Measurements from ENCODE around the gene ABCB8. TPM values are rescaled to one million over a fixed set of nuclear protein-coding genes. Genes with fewer than 3 reads are reported as not detected.

The ABCB8 gene
- total and polyA plus RNA-seq, 2 of the 4 experiments (the other 2 are of a cell fraction): 16.3 to 26.8 TPM

- DNase-seq (no peak), ATAC-seq (ENCODE audit: low read depth) (no peak)
- dilution Hi-C loops (cut with HindIII; ENCODE audit: low sequenced_read_pairs, unreplicated experiment): no loop called here
- ChIA-PET POLR2A (ENCODE audit: unreplicated experiment) (no interaction called here), CTCF (no interaction called here)
- Histone ChIP-seq H3K56ac (ENCODE audit: extremely low read depth, insufficient read depth, low read length) (no peak overlapping the region), H3K27me3 (ENCODE audit: control insufficient read depth, insufficient read depth, low read length) (peaks cover 20% of the 10 kb centered on the region), H2BK5ac (ENCODE audit: low read depth, low read length, poor library complexity, severe bottlenecking) (no peak overlapping the region), H4K20me1 (ENCODE audit: insufficient read depth, low read length) (no peaks in the 10 kb centered on the region), H3K9ac (ENCODE audit: low read depth, low read length) (no peak overlapping the region), H3K14ac (replicated peaks; ENCODE audit: low read depth, low read length) (no peak overlapping the region), H4K8ac (ENCODE audit: low read depth in 2 of 2, low read length in 2 of 2) (no peak overlapping the region), H3K36me3 (ENCODE audit: control insufficient read depth, insufficient read depth, low read length) (no peaks in the 10 kb centered on the region), H3K79me1 (ENCODE audit: low read depth in 1 of 2, low read length in 2 of 2) (no peaks in the 10 kb centered on the region), H4K91ac (ENCODE audit: insufficient read depth, low read depth, low read length) (no peak overlapping the region), H2AK5ac (ENCODE audit: low read depth, low read length) (no peak overlapping the region), H3K18ac (ENCODE audit: low read depth, low read length) (no peak overlapping the region), H3K4me3 (ENCODE audit: insufficient read depth, low read depth, low read length) (no peak overlapping the region), H2AK9ac (replicated peaks; ENCODE audit: low read depth, low read length, poor library complexity) (no peak overlapping the region), H2BK15ac (ENCODE audit: low read depth, low read length) (no peak overlapping the region), H3K9me1 (ENCODE audit: insufficient read depth, low read length) (no peaks in the 10 kb centered on the region), H3K4me1 (ENCODE audit: control insufficient read depth, insufficient read depth, low read length) (peaks cover 9% of the 10 kb centered on the region; the same call in 1 of the 2 replicates), H3K23ac (ENCODE audit: low read depth, low read length) (no peak overlapping the region), H3K27ac (ENCODE audit: insufficient read depth, low read length) (no peak overlapping the region), H3K4me2 (ENCODE audit: low read depth, low read length) (no peak overlapping the region), H2BK120ac (ENCODE audit: low read depth, low read length) (no peak overlapping the region), H2AFZ (replicated peaks; ENCODE audit: low read length, poor library complexity) (peak overlapping the region; percentile 57), H4K5ac (ENCODE audit: low read depth, low read length) (no peak overlapping the region), H3K9me3 (ENCODE audit: control insufficient read depth, insufficient read depth, low read length) (no peaks in the 10 kb centered on the region), H3K4ac (ENCODE audit: low read depth, low read length) (no peak overlapping the region), H2BK20ac (ENCODE audit: low read depth, low read length) (no peak overlapping the region)
- TF ChIP-seq RCOR1 (IDR thresholded peaks at IDR 0.05; ENCODE audit: insufficient replicate concordance, low read length): no peak
- no peak for TF ChIP-seq POLR2A (IDR thresholded peaks at IDR 0.05; ENCODE audit: low read depth, low read length)
- no peak for TF ChIP-seq MXI1 (IDR thresholded peaks at IDR 0.05; ENCODE audit: borderline replicate concordance, low read depth, low read length)
- TF ChIP-seq CHD1 (IDR thresholded peaks at IDR 0.05; ENCODE audit: low read depth, low read length): no peak
- no peak for TF ChIP-seq MAFK (IDR thresholded peaks at IDR 0.05; ENCODE audit: low read depth, low read length)
- no peak for TF ChIP-seq CEBPB (IDR thresholded peaks at IDR 0.05; ENCODE audit: low read depth, low read length)
- TF ChIP-seq FOS (IDR thresholded peaks at IDR 0.05; ENCODE audit: low read depth, low read length): no peak
- no peak for TF ChIP-seq MAZ (IDR thresholded peaks at IDR 0.05; ENCODE audit: borderline replicate concordance, low read depth, low read length)
- no TSS peak for BruUV-seq (replicated peaks)
- in situ Hi-C loops (cut with MboI; ENCODE audit: low sequenced_read_pairs): no loop called here
- WGBS, 2 experiments (ENCODE audit: extremely low coverage in 2 of 2, insufficient read length in 1 of 2): 20% methylated on average over 3 of the region's 7 CpGs; no CpG with 5 or more reads in 1 of the 2 experiments
- intact Hi-C loops (cut with micrococcal nuclease): loop anchor here (5.0 kb wide), 1 partner anchor 102 kb away; no protein-coding TSS in a partner anchor
These were observed 18.3 kb upstream of the ABCB8 start for GRCh38 chr7:151010037-151010306.
